ENCODE data around the gene UPF2. TPM values are rescaled to one million over a fixed set of nuclear protein-coding genes. Genes with fewer than 3 reads are reported as not detected.

Gene UPF2
- total RNA-seq, 1 donor from 2014 or later: 7.9 TPM

- no peak overlapping the region for H3K27ac ChIP-seq
- TF ChIP-seq, protein P1, sequence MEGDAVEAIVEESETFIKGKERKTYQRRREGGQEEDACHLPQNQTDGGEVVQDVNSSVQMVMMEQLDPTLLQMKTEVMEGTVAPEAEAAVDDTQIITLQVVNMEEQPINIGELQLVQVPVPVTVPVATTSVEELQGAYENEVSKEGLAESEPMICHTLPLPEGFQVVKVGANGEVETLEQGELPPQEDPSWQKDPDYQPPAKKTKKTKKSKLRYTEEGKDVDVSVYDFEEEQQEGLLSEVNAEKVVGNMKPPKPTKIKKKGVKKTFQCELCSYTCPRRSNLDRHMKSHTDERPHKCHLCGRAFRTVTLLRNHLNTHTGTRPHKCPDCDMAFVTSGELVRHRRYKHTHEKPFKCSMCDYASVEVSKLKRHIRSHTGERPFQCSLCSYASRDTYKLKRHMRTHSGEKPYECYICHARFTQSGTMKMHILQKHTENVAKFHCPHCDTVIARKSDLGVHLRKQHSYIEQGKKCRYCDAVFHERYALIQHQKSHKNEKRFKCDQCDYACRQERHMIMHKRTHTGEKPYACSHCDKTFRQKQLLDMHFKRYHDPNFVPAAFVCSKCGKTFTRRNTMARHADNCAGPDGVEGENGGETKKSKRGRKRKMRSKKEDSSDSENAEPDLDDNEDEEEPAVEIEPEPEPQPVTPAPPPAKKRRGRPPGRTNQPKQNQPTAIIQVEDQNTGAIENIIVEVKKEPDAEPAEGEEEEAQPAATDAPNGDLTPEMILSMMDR (IDR thresholded peaks at IDR 0.05): no peak
- H3K9me3 ChIP-seq: no peaks in the 10 kb centered on the region
- DNase-seq (ENCODE audit: low spot score in 2 of 2): no peak
- intact Hi-C loops (cut with DNase I): no loop called here
- no peaks in the 10 kb centered on the region for H3K27me3 ChIP-seq
- H3K4me3 ChIP-seq: no peak overlapping the region
- H3K36me3 ChIP-seq: no peaks in the 10 kb centered on the region
- no peaks in the 10 kb centered on the region for H3K4me1 ChIP-seq
Observed at GRCh38 chr10:11898372-11899066, 144.1 kb downstream of the UPF2 start.

DNA sequence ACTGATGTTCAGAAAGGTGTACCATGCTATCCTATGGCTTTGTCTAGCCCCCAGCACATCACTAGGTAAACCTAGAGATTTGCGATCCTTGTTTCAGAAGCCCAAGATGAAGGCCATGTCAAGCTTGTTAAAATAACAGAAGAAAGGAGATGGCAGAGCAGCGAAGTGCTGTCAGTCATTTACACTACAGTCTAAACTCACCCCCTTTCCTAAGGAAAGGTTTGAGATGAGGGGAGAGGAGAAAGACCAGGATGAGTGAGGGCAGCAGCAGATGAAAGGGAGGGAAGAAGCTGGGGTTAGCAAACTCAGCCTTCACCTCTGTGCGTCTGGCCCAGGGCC, 144.6 kb downstream of the UPF2 start:
- H3K4me1 ChIP-seq: no peaks in the 10 kb centered on the region
- no peak overlapping the region for H3K4me3 ChIP-seq
- H3K27me3 ChIP-seq: no peaks in the 10 kb centered on the region
- TF ChIP-seq, protein P1 (IDR thresholded peaks at IDR 0.05): no peak
- intact Hi-C loops (cut with DNase I): no loop called here
- DNase-seq (ENCODE audit: low spot score in 2 of 2): no peak
- no peak overlapping the region for H3K27ac ChIP-seq
- H3K9me3 ChIP-seq: no peaks in the 10 kb centered on the region
- H3K36me3 ChIP-seq: no peaks in the 10 kb centered on the region

DNA sequence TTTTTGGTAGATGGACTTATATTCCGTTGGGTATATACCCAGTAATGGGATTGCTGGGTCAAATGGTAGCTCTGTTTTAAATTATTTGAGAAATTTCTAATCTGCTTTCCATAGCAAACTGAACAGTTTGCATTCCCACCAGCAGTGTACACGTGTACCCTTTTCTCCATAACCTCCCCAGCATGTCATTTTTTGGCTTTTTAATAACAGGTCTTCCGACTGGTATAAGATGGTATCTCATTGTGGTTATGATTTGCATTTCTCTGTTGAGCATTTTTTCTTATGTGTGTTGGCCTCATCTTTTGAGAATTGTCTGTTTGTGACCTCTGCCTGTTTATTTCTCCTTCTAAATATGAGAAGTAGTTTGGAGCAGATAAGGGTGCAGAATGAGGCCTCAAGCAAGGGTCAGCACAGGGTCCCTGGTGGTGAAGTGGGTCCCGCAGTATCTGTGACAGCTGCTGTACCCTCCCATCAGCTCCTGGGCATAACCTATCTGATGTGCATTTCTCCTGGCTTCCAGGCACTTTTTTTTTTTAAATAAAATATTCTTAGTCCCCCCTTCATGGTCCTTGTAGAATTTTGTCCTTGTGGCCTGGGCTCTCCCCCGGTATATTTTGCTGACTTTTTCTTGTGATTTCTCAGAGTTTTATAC, 145.9 kb downstream of the UPF2 start:
- H3K36me3 ChIP-seq: no peaks in the 10 kb centered on the region
- DNase-seq (ENCODE audit: low spot score in 2 of 2): no peak
- no peak overlapping the region for H3K4me3 ChIP-seq
- H3K27ac ChIP-seq: no peak overlapping the region
- no peaks in the 10 kb centered on the region for H3K4me1 ChIP-seq
- intact Hi-C loops (cut with DNase I): no loop called here
- no peaks in the 10 kb centered on the region for H3K9me3 ChIP-seq
- H3K27me3 ChIP-seq: no peaks in the 10 kb centered on the region
- TF ChIP-seq, protein P1 (IDR thresholded peaks at IDR 0.05): no peak

DNA sequence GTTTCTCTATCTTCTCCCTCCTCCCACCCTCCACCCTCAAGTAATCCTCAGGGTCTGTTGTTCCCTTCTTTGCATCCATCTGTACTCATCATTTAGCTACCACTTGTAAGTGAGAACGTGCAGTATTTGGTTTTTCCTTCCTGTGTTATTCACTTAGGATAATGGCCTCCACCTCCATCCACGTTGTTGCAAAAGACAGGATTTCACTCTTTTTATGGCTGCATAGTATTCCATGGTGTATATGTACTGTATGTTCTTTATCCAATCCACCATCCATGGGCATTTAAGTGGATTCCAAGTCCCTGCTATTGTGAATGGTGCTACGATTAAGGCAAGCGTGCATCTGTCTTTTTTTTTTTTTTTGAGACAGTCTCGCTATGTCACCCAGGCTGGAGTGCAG, 147.0 kb downstream of the UPF2 start:
- TF ChIP-seq, protein P1 (IDR thresholded peaks at IDR 0.05): no peak
- no peak for DNase-seq (ENCODE audit: low spot score in 2 of 2)
- no peak overlapping the region for H3K4me3 ChIP-seq
- H3K36me3 ChIP-seq: no peaks in the 10 kb centered on the region
- intact Hi-C loops (cut with DNase I): no loop called here
- no peaks in the 10 kb centered on the region for H3K9me3 ChIP-seq
- no peaks in the 10 kb centered on the region for H3K27me3 ChIP-seq
- H3K27ac ChIP-seq: no peak overlapping the region
- no peaks in the 10 kb centered on the region for H3K4me1 ChIP-seq

- DNase-seq (ENCODE audit: low spot score in 2 of 2): no peak
- no peaks in the 10 kb centered on the region for H3K9me3 ChIP-seq
- TF ChIP-seq, protein P1 (IDR thresholded peaks at IDR 0.05): no peak
- H3K4me1 ChIP-seq: no peaks in the 10 kb centered on the region
- H3K27me3 ChIP-seq: no peaks in the 10 kb centered on the region
- intact Hi-C loops (cut with DNase I): no loop called here
- no peak overlapping the region for H3K27ac ChIP-seq
- H3K36me3 ChIP-seq: no peaks in the 10 kb centered on the region
- no peak overlapping the region for H3K4me3 ChIP-seq
Observed at GRCh38 chr10:11895108-11895466, 147.5 kb downstream of the UPF2 start.
